Aorta (tissue), 4 donors: ENCODE results near the gene LIMS2. TPM values are rescaled to one million over a fixed set of nuclear protein-coding genes. Genes with fewer than 3 reads are reported as not detected.

Source experiments
- polyA plus RNA-seq, 2 donors: library from polyadenylated mRNA; stranded (reverse); fragments of 200-250 nt; gene quantifications; one replicate each; pipeline ENCODE4 v1.2.3, GENCODE V29; 2013
- total RNA-seq, 2 donors: library from RNA; stranded (reverse); fragmentation: NEBNext Ultra II Directional; extraction: Animal tissue kit (Norgen Biotek cat#: 25700); gene quantifications; one replicate each; pipeline ENCODE4 v1.2.1, GENCODE V29; 2021
- donor health status: healthy with polysubstance abuse.
- donor health status: Bipolar disorder and iron deficiency.
- donor health status: DM: no; HTN: no; CAD: no.
- donor health status: DM: yes; HTN: yes; CAD: no.

The LIMS2 gene
- total and polyA plus RNA-seq, 4 donors, result 188 to 2,193 (median 218) TPM

Other genes with a start within 250 kb of the LIMS2 start
- 10 to 100 TPM; 37.1 to 40.2 TPM for gene IWS1, start 149.0 kb downstream of the LIMS2 start, total RNA-seq
- 10 to 100 TPM; 14.0 to 27.6 TPM for gene IWS1, start 149.0 kb downstream of the LIMS2 start, polyA plus RNA-seq
- gene MYO7B, start 139.8 kb downstream of the LIMS2 start, total RNA-seq, result 1 to 10 TPM in 1 of 2 donors, under 1 TPM in 1; 0.32 to 2.0 TPM
- 10 to 100 TPM in 1 of 2 donors, 1 to 10 TPM in 1; 1.1 to 26.3 TPM for gene MYO7B, start 139.8 kb downstream of the LIMS2 start, polyA plus RNA-seq
- gene GPR17, start 29.4 kb downstream of the LIMS2 start, total RNA-seq, result under 1 TPM in 1 of 2 donors, not detected in 1; 0.16 TPM
- gene GPR17, start 29.4 kb downstream of the LIMS2 start, polyA plus RNA-seq, result 1 to 10 TPM in 1 of 2 donors, under 1 TPM in 1; 0.63 to 3.7 TPM
- gene SFT2D3, start 26.0 kb upstream of the LIMS2 start, total RNA-seq, result 1 to 10 TPM; 3.8 to 4.9 TPM
- 1 to 10 TPM; 3.3 to 4.2 TPM for gene SFT2D3, start 26.0 kb upstream of the LIMS2 start, polyA plus RNA-seq
- 10 to 100 TPM; 47.2 to 55.1 TPM for gene WDR33, start 135.6 kb upstream of the LIMS2 start, total RNA-seq
- gene WDR33, start 135.6 kb upstream of the LIMS2 start, polyA plus RNA-seq, result 10 to 100 TPM in 1 of 2 donors, 1 to 10 TPM in 1; 8.1 to 11.9 TPM
- 10 to 100 TPM; 18.5 TPM for gene POLR2D, start 182.6 kb upstream of the LIMS2 start, total RNA-seq
- 1 to 10 TPM; 7.9 to 9.0 TPM for gene POLR2D, start 182.6 kb upstream of the LIMS2 start, polyA plus RNA-seq
- gene AMMECR1L, start 210.4 kb upstream of the LIMS2 start, total RNA-seq, result 10 to 100 TPM; 15.7 to 17.3 TPM
- 1 to 10 TPM; 3.5 to 8.2 TPM for gene AMMECR1L, start 210.4 kb upstream of the LIMS2 start, polyA plus RNA-seq